Measurements from ENCODE around the gene SUPT3H. TPM values are rescaled to one million over a fixed set of nuclear protein-coding genes. Genes with fewer than 3 reads are reported as not detected.

SUPT3H gene
- total RNA-seq, 2 donors from 2014 or later: 5.3 to 6.6 TPM

DNA sequence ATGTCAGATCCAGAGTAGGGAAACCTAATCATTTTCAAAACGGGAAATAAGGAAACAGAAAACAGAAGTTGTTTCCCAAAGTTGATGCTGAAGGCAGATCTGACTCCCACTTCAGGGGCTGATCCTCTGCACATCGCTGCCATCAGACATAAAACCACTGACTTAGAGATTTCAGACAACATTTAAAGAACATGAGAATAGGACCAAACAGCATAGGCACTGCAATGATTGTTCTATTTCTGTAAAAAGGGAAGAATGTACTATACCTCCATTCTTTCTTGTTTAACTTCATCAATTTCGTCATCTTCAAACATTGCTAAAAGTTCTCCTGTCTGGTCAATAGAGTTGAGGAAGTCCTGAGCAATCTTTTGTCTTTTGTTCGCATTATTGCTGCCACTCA lies 374.3 kb downstream of the SUPT3H start:
- H3K27me3 ChIP-seq (replicated peaks; ENCODE audit: insufficient read depth): no peaks in the 10 kb centered on the region
- no peaks in the 10 kb centered on the region for H3K9me3 ChIP-seq
- H3K27ac ChIP-seq: no peak overlapping the region
- no peaks in the 10 kb centered on the region for H3K36me3 ChIP-seq
- ATAC-seq (ENCODE audit: insufficient number of reproducible peaks, low FRiP score, low read depth) (no peak), DNase-seq (ENCODE audit: low spot score) (no peak)
- no peaks in the 10 kb centered on the region for H3K4me1 ChIP-seq (ENCODE audit: control insufficient read depth in 1 of 2, low read depth in 2 of 2)
- H3K4me3 ChIP-seq: no peak overlapping the region
- TF ChIP-seq, protein P1, sequence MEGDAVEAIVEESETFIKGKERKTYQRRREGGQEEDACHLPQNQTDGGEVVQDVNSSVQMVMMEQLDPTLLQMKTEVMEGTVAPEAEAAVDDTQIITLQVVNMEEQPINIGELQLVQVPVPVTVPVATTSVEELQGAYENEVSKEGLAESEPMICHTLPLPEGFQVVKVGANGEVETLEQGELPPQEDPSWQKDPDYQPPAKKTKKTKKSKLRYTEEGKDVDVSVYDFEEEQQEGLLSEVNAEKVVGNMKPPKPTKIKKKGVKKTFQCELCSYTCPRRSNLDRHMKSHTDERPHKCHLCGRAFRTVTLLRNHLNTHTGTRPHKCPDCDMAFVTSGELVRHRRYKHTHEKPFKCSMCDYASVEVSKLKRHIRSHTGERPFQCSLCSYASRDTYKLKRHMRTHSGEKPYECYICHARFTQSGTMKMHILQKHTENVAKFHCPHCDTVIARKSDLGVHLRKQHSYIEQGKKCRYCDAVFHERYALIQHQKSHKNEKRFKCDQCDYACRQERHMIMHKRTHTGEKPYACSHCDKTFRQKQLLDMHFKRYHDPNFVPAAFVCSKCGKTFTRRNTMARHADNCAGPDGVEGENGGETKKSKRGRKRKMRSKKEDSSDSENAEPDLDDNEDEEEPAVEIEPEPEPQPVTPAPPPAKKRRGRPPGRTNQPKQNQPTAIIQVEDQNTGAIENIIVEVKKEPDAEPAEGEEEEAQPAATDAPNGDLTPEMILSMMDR (IDR thresholded peaks at IDR 0.05): no peak

DNA sequence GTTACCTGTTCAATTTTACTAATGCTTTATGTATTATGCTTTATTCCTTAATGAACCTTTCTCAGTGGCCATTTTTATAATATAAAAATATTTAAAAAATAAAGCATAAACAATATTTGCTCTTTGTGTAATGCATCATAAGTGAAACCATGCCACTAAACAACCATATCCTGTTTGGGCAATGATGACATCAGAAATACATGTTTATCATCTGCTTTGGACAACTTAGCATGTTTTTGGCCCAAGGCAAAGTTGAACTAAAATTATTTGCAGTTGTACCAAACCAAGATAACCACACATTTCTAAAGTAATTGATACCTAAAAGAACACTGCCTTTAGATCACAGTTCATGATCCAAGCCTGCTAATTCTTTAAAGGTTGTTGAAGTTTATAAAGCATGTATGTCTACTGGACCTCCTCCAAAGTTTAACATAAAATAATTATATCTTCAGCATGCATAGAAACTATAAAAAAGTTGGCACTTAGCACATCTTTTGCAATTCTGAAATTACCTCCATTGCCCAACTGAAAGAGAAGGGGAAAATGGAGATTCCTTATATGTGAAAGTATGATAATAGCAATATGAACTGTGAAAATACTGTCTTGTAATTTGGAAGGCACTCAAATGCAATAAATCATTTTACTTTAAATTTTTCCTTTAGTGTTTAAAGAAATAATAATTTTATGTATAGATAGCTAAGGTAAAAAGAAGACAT lies 375.2 kb downstream of the SUPT3H start:
- Histone ChIP-seq H3K9me3 (no peaks in the 10 kb centered on the region), H3K4me1 (ENCODE audit: control insufficient read depth in 1 of 2, low read depth in 2 of 2) (no peaks in the 10 kb centered on the region), H3K36me3 (no peaks in the 10 kb centered on the region), H3K27me3 (replicated peaks; ENCODE audit: insufficient read depth) (no peaks in the 10 kb centered on the region), H3K27ac (no peak overlapping the region), H3K4me3 (no peak overlapping the region)
- DNase-seq (ENCODE audit: low spot score): no peak
- TF ChIP-seq, protein P1 (IDR thresholded peaks at IDR 0.05): no peak
- no peak for ATAC-seq (ENCODE audit: insufficient number of reproducible peaks, low FRiP score, low read depth)

DNA sequence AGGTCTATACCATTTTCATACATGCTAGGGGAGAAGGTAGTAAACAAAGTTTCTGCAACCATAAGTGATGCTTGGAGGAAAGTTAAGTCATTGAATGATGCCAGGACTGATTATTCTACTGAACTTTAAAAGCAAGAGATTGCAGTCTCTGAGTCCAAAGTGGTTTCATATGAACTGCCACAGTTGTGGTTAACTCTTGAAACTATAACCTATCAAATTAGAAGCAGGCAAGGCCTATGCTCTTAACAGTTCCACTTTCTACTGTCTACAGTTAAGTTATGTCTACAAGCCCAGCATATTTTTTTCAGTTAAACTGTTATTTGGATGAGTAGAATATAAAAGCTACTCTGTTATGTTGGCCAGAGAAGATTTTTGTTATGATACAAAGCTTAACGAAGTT lies 376.1 kb downstream of the SUPT3H start:
- no peak overlapping the region for H3K27ac ChIP-seq
- ATAC-seq (ENCODE audit: insufficient number of reproducible peaks, low FRiP score, low read depth) (no peak), DNase-seq (ENCODE audit: low spot score) (no peak)
- no peaks in the 10 kb centered on the region for H3K4me1 ChIP-seq (ENCODE audit: control insufficient read depth in 1 of 2, low read depth in 2 of 2)
- H3K36me3 ChIP-seq: no peaks in the 10 kb centered on the region
- no peaks in the 10 kb centered on the region for H3K27me3 ChIP-seq (replicated peaks; ENCODE audit: insufficient read depth)
- H3K9me3 ChIP-seq: no peaks in the 10 kb centered on the region
- H3K4me3 ChIP-seq: no peak overlapping the region
- TF ChIP-seq, protein P1 (IDR thresholded peaks at IDR 0.05): no peak

DNA sequence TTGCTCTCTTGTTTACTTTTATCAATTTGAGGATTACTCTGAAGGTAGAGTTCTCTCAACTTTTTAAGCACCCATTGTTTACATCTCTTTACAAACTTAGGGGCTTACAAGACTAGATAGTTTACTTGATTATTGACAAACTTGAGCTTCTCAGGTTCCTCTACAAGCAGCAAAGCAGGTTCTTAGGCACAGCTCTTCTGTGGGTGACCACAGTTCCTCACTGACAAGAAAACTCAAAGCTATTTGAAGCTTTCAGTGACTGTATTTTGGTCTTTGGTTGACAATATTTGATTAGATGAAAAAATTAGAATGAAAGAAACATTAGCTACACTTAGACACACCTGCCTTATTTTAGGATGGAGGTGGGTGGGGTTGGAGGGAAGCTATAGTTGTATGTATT lies 376.9 kb downstream of the SUPT3H start:
- Histone ChIP-seq H3K9me3 (no peaks in the 10 kb centered on the region), H3K27ac (no peak overlapping the region), H3K4me3 (no peak overlapping the region), H3K27me3 (replicated peaks; ENCODE audit: insufficient read depth) (no peaks in the 10 kb centered on the region), H3K4me1 (ENCODE audit: control insufficient read depth in 1 of 2, low read depth in 2 of 2) (no peaks in the 10 kb centered on the region), H3K36me3 (no peaks in the 10 kb centered on the region)
- ATAC-seq (ENCODE audit: insufficient number of reproducible peaks, low FRiP score, low read depth) (no peak), DNase-seq (ENCODE audit: low spot score) (no peak)
- TF ChIP-seq, protein P1 (IDR thresholded peaks at IDR 0.05): no peak

DNA sequence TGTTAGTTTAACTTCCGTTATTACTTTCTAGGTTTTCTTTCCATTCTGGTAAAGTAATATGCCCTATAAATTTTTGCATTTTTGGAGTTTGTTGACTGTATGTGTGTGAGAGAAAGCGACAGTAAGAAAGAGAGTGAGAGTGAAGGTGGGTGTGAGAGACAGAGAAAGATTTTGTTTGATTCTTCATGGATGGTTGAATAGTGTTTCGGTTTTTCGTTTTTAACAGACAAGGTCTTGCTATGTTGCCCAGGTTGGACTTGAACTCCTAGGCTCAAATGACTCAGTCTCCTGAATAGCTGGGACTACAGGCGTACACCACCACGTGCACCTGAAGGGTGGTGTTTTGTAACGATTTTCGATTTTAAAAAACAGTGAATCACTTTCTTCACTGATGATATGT lies 378.7 kb downstream of the SUPT3H start:
- H3K27me3 ChIP-seq (replicated peaks; ENCODE audit: insufficient read depth): no peaks in the 10 kb centered on the region
- H3K4me1 ChIP-seq (ENCODE audit: control insufficient read depth in 1 of 2, low read depth in 2 of 2): no peaks in the 10 kb centered on the region
- H3K36me3 ChIP-seq: no peaks in the 10 kb centered on the region
- DNase-seq (ENCODE audit: low spot score) (no peak), ATAC-seq (ENCODE audit: insufficient number of reproducible peaks, low FRiP score, low read depth) (no peak)
- H3K27ac ChIP-seq: no peak overlapping the region
- H3K9me3 ChIP-seq: no peaks in the 10 kb centered on the region
- TF ChIP-seq, protein P1 (IDR thresholded peaks at IDR 0.05): no peak
- no peak overlapping the region for H3K4me3 ChIP-seq
